Measurements from ENCODE around the gene NRM. TPM values are rescaled to one million over a fixed set of nuclear protein-coding genes. Genes with fewer than 3 reads are reported as not detected.
"Not testable (repeated sequence)": the region's sequence is repeated elsewhere in the genome, so short reads cannot be mapped to it uniquely, and the experiment has no call there.

The NRM gene
- total RNA-seq, 1 experiment from 2014 or later = 31.2 TPM

- not testable (repeated sequence) for H3K9me3 Mint-ChIP-seq; ATAC-seq; H3K27me3 Mint-ChIP-seq (ENCODE audit: low read depth); DNase-seq (ENCODE audit: low spot score)
- CTCF ChIA-PET = interaction anchor here (0.9 to 6.0 kb wide), 10 partner anchors 13 to 384 kb away, joined by 3 to 54 read pairs (median 10); partner anchors contain the start of gene DHX16
- H3K27ac Mint-ChIP-seq = peak overlapping the region; percentile 100
- H3K4me1 Mint-ChIP-seq = peaks cover 38% of the 10 kb centered on the region
- H3K4me3 Mint-ChIP-seq = peak overlapping the region; percentile 99
- H3K36me3 Mint-ChIP-seq = peaks cover 51% of the 10 kb centered on the region
- POLR2A ChIA-PET = interaction anchor here (0.9 to 1.7 kb wide), 5 partner anchors 8 to 103 kb away, joined by 4 to 19 read pairs (median 8); no protein-coding TSS in a partner anchor
Measured at GRCh38 chr6:30717845-30718720, 27.3 kb upstream of the NRM start.

- H3K9me3 Mint-ChIP-seq = no peaks in the 10 kb centered on the region
- POLR2A ChIA-PET = interaction anchor here (0.6 to 1.7 kb wide), 17 partner anchors 9 to 165 kb away, joined by 3 to 19 read pairs (median 4); partner anchors contain the start of genes DHX16, GNL1, IER3 and NRM
- ATAC-seq (peak; percentile 77), DNase-seq (ENCODE audit: low spot score) (peak; percentile 99)
- peak within 1 kb of the TSS; percentile 99 for H3K4me3 Mint-ChIP-seq
- no peaks in the 10 kb centered on the region for H3K27me3 Mint-ChIP-seq (ENCODE audit: low read depth)
- CTCF ChIA-PET = interaction anchor here (0.6 to 2.4 kb wide), 15 partner anchors 13 to 385 kb away, joined by 3 to 26 read pairs (median 4); partner anchors contain the start of gene DHX16
- peaks cover 30% of the 10 kb centered on the region for H3K4me1 Mint-ChIP-seq
- H3K36me3 Mint-ChIP-seq = peaks cover 51% of the 10 kb centered on the region
- peak within 1 kb of the TSS; percentile 100 for H3K27ac Mint-ChIP-seq
- TF ChIP-seq MLX (CRISPR knock-in tag; IDR thresholded peaks at IDR 0.05) = no peak
- peak; percentile 93 for TF ChIP-seq GABPB1 (CRISPR knock-in tag; IDR thresholded peaks at IDR 0.05)
- TF ChIP-seq IRF1 (CRISPR knock-in tag; IDR thresholded peaks at IDR 0.05) = peak; percentile 81; the same call in 1 of the 2 replicates
- TF ChIP-seq HMGA2 (CRISPR knock-in tag; IDR thresholded peaks at IDR 0.05) = no peak
- TF ChIP-seq NR3C1 (CRISPR knock-in tag; conservative IDR thresholded peaks at IDR 0.05; ENCODE audit: low read depth) = no peak
- no peak for TF ChIP-seq ATF6 (CRISPR knock-in tag; IDR thresholded peaks at IDR 0.05)
- TF ChIP-seq ARID4B (CRISPR knock-in tag; IDR thresholded peaks at IDR 0.05; ENCODE audit: borderline replicate concordance) = no peak; the same call in 1 of the 2 replicates
- no peak for TF ChIP-seq ESRRA (CRISPR knock-in tag; IDR thresholded peaks at IDR 0.05; ENCODE audit: borderline replicate concordance)
- no peak for TF ChIP-seq STAT6 (CRISPR knock-in tag; conservative IDR thresholded peaks at IDR 0.05; ENCODE audit: low read depth)
- TF ChIP-seq E2F1 (CRISPR knock-in tag; IDR thresholded peaks at IDR 0.05) = peak; percentile 85; the same call in 1 of the 2 replicates
- no peak for TF ChIP-seq ZNF532 (CRISPR knock-in tag; IDR thresholded peaks at IDR 0.05; ENCODE audit: borderline replicate concordance)
- TF ChIP-seq USF1 (CRISPR knock-in tag; IDR thresholded peaks at IDR 0.05) = peak; percentile 37; the same call in 1 of the 2 replicates
Measured at GRCh38 chr6:30717129-30717844, 26.5 kb upstream of the NRM start, which contains the start of gene MDC1. Gene MDC1, minus strand, starts transcription at chr6:30717281. Its CDS starts 2,106 bp downstream, at chr6:30715175.

All from WTC11 (cell line).